Measurements from ENCODE around the gene SCAMP4. TPM values are rescaled to one million over a fixed set of nuclear protein-coding genes. Genes with fewer than 3 reads are reported as not detected.

Gene SCAMP4
- total and polyA plus RNA-seq, 2 experiments from 2014 or later: 39.4 to 106 TPM

DNA sequence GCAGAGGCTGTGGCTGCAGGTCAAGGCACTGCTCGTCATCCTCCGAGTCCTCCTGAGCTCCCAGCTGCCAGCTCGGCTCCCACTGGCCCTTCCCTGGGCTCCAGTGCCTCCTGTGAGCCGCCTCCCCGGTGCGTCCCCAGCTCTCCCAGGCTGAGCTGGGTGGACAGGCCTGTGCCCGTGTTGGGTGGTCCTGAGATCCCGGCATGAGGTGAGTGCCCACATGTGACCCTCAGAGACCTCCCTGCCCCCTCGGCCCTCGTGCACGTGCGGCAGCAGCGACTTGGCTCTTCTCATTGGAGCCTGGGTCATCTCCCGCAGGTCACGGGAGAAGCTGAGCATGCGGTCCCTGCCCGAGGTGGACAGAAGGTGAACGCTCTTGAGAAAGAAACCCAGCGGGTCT lies 15.4 kb downstream of the SCAMP4 start:
- peaks cover 3% of the 10 kb centered on the region; the same call in 1 of the 3 replicates for H3K4me1 Mint-ChIP-seq
- Histone ChIP-seq H3K27ac (ENCODE audit: low read depth) (no peak overlapping the region), H4K20me1 (replicated peaks; ENCODE audit: insufficient read depth) (peaks cover 8% of the 10 kb centered on the region), H3K36me3 (ENCODE audit: insufficient read depth) (no peaks in the 10 kb centered on the region; the same call in 1 of the 2 replicates), H3K4me3 (no peak overlapping the region), H3K9me2 (ENCODE audit: insufficient read depth) (no peaks in the 10 kb centered on the region), H3F3A (replicated peaks; ENCODE audit: low read depth) (no peaks in the 10 kb centered on the region), H3K4me2 (no peak overlapping the region), H3K79me2 (replicated peaks; ENCODE audit: insufficient read depth) (no peaks in the 10 kb centered on the region), H2AFZ (no peak overlapping the region), H3K4me1 (ENCODE audit: insufficient read depth) (no peaks in the 10 kb centered on the region), H3K27me3 (ENCODE audit: insufficient read depth) (no peaks in the 10 kb centered on the region)
- no peak overlapping the region for H3K4me3 Mint-ChIP-seq
- TF ChIP-seq NANOG (IDR thresholded peaks at IDR 0.05; ENCODE audit: borderline replicate concordance) (no peak), ZNF114 (CRISPR knock-in tag; IDR thresholded peaks at IDR 0.05) (no peak), ZNF331 (CRISPR knock-in tag; IDR thresholded peaks at IDR 0.05; ENCODE audit: low read depth) (no peak), CREB1 (CRISPR knock-in tag; IDR thresholded peaks at IDR 0.05; ENCODE audit: low read depth) (no peak), EZH2phosphoT487 (IDR thresholded peaks at IDR 0.05; ENCODE audit: unreplicated experiment) (no peak), EZH2 (IDR thresholded peaks at IDR 0.05; ENCODE audit: low read depth, unreplicated experiment) (no peak), POLR2AphosphoS5 (IDR thresholded peaks at IDR 0.05; ENCODE audit: low read depth) (no peak), STAT1 (IDR thresholded peaks at IDR 0.05; ENCODE audit: unreplicated experiment) (no peak), JUNB (IDR thresholded peaks at IDR 0.05; ENCODE audit: unreplicated experiment) (no peak)
- TF ChIP-seq, protein P1, sequence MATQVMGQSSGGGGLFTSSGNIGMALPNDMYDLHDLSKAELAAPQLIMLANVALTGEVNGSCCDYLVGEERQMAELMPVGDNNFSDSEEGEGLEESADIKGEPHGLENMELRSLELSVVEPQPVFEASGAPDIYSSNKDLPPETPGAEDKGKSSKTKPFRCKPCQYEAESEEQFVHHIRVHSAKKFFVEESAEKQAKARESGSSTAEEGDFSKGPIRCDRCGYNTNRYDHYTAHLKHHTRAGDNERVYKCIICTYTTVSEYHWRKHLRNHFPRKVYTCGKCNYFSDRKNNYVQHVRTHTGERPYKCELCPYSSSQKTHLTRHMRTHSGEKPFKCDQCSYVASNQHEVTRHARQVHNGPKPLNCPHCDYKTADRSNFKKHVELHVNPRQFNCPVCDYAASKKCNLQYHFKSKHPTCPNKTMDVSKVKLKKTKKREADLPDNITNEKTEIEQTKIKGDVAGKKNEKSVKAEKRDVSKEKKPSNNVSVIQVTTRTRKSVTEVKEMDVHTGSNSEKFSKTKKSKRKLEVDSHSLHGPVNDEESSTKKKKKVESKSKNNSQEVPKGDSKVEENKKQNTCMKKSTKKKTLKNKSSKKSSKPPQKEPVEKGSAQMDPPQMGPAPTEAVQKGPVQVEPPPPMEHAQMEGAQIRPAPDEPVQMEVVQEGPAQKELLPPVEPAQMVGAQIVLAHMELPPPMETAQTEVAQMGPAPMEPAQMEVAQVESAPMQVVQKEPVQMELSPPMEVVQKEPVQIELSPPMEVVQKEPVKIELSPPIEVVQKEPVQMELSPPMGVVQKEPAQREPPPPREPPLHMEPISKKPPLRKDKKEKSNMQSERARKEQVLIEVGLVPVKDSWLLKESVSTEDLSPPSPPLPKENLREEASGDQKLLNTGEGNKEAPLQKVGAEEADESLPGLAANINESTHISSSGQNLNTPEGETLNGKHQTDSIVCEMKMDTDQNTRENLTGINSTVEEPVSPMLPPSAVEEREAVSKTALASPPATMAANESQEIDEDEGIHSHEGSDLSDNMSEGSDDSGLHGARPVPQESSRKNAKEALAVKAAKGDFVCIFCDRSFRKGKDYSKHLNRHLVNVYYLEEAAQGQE (IDR thresholded peaks at IDR 0.05; ENCODE audit: unreplicated experiment): no peak
- TF ChIP-seq, protein P2, sequence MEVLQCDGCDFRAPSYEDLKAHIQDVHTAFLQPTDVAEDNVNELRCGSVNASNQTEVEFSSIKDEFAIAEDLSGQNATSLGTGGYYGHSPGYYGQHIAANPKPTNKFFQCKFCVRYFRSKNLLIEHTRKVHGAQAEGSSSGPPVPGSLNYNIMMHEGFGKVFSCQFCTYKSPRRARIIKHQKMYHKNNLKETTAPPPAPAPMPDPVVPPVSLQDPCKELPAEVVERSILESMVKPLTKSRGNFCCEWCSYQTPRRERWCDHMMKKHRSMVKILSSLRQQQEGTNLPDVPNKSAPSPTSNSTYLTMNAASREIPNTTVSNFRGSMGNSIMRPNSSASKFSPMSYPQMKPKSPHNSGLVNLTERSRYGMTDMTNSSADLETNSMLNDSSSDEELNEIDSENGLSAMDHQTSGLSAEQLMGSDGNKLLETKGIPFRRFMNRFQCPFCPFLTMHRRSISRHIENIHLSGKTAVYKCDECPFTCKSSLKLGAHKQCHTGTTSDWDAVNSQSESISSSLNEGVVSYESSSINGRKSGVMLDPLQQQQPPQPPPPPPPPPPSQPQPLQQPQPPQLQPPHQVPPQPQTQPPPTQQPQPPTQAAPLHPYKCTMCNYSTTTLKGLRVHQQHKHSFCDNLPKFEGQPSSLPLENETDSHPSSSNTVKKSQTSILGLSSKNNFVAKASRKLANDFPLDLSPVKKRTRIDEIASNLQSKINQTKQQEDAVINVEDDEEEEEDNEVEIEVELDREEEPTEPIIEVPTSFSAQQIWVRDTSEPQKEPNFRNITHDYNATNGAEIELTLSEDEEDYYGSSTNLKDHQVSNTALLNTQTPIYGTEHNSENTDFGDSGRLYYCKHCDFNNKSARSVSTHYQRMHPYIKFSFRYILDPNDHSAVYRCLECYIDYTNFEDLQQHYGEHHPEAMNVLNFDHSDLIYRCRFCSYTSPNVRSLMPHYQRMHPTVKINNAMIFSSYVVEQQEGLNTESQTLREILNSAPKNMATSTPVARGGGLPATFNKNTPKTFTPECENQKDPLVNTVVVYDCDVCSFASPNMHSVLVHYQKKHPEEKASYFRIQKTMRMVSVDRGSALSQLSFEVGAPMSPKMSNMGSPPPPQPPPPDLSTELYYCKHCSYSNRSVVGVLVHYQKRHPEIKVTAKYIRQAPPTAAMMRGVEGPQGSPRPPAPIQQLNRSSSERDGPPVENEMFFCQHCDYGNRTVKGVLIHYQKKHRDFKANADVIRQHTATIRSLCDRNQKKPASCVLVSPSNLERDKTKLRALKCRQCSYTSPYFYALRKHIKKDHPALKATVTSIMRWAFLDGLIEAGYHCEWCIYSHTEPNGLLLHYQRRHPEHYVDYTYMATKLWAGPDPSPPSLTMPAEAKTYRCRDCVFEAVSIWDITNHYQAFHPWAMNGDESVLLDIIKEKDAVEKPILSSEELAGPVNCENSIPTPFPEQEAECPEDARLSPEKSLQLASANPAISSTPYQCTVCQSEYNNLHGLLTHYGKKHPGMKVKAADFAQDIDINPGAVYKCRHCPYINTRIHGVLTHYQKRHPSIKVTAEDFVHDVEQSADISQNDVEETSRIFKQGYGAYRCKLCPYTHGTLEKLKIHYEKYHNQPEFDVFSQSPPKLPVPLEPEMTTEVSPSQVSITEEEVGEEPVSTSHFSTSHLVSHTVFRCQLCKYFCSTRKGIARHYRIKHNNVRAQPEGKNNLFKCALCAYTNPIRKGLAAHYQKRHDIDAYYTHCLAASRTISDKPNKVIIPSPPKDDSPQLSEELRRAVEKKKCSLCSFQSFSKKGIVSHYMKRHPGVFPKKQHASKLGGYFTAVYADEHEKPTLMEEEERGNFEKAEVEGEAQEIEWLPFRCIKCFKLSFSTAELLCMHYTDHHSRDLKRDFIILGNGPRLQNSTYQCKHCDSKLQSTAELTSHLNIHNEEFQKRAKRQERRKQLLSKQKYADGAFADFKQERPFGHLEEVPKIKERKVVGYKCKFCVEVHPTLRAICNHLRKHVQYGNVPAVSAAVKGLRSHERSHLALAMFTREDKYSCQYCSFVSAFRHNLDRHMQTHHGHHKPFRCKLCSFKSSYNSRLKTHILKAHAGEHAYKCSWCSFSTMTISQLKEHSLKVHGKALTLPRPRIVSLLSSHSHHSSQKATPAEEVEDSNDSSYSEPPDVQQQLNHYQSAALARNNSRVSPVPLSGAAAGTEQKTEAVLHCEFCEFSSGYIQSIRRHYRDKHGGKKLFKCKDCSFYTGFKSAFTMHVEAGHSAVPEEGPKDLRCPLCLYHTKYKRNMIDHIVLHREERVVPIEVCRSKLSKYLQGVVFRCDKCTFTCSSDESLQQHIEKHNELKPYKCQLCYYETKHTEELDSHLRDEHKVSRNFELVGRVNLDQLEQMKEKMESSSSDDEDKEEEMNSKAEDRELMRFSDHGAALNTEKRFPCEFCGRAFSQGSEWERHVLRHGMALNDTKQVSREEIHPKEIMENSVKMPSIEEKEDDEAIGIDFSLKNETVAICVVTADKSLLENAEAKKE (CRISPR knock-in tag; IDR thresholded peaks at IDR 0.05): no peak
- TF ChIP-seq, protein P3, sequence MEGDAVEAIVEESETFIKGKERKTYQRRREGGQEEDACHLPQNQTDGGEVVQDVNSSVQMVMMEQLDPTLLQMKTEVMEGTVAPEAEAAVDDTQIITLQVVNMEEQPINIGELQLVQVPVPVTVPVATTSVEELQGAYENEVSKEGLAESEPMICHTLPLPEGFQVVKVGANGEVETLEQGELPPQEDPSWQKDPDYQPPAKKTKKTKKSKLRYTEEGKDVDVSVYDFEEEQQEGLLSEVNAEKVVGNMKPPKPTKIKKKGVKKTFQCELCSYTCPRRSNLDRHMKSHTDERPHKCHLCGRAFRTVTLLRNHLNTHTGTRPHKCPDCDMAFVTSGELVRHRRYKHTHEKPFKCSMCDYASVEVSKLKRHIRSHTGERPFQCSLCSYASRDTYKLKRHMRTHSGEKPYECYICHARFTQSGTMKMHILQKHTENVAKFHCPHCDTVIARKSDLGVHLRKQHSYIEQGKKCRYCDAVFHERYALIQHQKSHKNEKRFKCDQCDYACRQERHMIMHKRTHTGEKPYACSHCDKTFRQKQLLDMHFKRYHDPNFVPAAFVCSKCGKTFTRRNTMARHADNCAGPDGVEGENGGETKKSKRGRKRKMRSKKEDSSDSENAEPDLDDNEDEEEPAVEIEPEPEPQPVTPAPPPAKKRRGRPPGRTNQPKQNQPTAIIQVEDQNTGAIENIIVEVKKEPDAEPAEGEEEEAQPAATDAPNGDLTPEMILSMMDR (conservative IDR thresholded peaks at IDR 0.05; ENCODE audit: low read depth in 2 of 2): no peak
- TF ChIP-seq, protein P4, sequence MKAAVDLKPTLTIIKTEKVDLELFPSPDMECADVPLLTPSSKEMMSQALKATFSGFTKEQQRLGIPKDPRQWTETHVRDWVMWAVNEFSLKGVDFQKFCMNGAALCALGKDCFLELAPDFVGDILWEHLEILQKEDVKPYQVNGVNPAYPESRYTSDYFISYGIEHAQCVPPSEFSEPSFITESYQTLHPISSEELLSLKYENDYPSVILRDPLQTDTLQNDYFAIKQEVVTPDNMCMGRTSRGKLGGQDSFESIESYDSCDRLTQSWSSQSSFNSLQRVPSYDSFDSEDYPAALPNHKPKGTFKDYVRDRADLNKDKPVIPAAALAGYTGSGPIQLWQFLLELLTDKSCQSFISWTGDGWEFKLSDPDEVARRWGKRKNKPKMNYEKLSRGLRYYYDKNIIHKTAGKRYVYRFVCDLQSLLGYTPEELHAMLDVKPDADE (IDR thresholded peaks at IDR 0.05): no peak
- peaks cover 6% of the 10 kb centered on the region for H3K27me3 Mint-ChIP-seq (ENCODE audit: insufficient read depth, low read depth, poor library complexity)
- no peak for ATAC-seq
- no peak overlapping the region for H3K27ac Mint-ChIP-seq
- H3K9me3 Mint-ChIP-seq: no peaks in the 10 kb centered on the region
- DNase-seq (ENCODE audit: low spot score): no peak
- peaks cover 55% of the 10 kb centered on the region for H3K36me3 Mint-ChIP-seq (ENCODE audit: low read depth)

All from GM23338 (cell line).